HG02571 (cell line): ENCODE measurements around the gene FAM163B.

Source experiments
- ATAC-seq: cut with Tn5 transposase; IDR thresholded peaks from one replicate; pipeline ENCODE4 v1.9.1; 2021; ENCODE audit warnings: mild to moderate bottlenecking, moderate library complexity; ENCODE audit not compliant: unreplicated experiment

FAM163B gene

DNA sequence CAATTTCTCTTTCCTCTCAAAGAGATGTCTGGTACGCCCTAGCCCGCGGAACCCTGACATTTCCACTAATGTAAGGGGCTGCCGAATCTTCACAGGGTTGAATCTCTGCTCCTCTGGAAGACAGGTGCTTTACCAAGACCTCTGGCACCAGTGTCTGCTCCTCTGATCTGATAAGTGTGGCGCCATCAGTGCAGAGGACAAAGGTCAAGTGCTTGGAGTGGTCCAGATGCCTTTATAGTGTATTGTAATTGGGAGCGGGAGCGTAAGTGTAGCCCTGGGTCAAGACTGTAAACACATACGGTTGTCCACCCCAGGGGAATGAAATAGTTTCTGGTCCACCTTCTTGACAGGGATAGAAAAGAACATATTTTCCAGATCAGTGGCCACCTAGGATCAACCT is 57.0 kb downstream of the FAM163B start:
- no peak for ATAC-seq

- no peak for ATAC-seq
Observed at GRCh38 chr9:133551446-133551845, 57.7 kb downstream of the FAM163B start.

DNA sequence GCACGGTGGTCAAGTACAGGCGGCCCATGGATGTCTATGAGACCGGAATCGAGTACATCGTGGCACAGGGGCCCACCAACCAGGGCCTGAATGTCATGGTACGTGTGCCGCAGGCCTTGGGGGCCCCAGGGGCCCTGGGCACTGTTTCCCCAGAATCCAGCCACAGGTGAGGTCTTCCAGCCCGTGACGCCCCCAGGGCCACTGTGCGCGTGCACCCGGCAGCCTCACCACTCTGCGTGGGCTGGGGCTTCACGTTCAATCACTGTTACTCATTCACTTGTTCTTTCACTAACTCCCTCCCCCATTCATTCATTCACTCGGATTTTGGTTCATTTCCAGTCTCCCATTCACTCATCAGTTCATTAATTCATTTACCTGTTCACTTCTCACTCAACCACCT is 62.1 kb downstream of the FAM163B start:
- ATAC-seq = no peak

DNA sequence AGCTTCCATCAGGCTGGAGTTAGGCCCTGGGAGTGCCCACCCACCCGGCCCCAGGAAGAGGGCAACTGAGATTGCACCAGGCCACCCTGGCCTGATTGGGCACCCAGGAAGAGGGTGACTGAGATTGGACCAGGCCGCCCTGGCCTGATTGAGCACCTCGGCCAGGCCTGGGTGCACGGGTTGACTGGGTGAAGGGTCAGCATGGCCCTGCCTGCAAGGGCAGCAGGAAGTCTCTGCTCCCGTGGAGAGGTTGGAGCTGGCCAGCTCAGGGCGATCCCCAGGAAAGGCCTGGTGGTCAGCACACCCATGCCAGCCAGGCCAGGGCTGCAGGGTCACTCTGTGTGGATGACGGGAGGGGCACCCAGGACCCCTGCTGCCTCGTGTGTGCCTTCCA is 62.9 kb downstream of the FAM163B start:
- ATAC-seq = no peak

- no peak for ATAC-seq
Observed at GRCh38 chr9:133545494-133546286, 63.5 kb downstream of the FAM163B start.

DNA sequence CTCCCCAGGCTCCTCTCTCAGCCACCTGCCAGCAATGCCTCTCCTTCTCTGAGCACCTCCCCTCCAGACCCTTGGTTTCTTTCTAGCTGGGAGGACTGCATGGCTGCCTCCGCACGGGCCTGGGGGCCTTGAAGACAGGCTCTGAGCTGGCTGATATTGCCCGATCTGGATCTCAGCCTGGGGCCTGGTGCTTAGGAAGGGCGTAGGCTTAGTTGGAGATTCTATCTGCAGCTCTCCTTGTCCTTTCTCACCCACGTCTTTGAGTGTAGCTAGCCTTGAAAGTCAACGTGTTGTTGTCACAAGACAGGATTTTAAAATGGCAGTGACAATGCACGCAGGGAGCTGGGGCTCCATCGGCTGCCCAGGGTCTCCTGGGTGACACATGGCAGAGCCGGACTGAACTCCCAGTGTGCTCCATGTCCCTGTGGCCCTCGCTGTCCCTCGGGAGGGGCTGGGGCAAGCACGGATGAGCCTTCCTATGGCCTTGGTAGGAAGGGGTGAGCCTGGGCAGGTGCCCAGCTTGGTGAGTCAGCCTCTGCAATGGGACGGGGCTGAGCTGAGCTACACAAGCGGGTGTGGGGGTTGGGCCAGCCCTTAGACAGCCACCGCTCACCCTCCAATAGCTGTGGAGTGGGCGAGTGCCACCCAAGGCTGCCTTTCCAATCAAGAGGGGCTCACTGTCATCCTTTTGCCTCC is 65.3 kb downstream of the FAM163B start:
- ATAC-seq = no peak

GRCh38 chr9:133542002-133542401 is 67.2 kb downstream of the FAM163B start:
- ATAC-seq = no peak

- ATAC-seq = no peak
Observed at GRCh38 chr9:133540698-133541025, 68.5 kb downstream of the FAM163B start.

DNA sequence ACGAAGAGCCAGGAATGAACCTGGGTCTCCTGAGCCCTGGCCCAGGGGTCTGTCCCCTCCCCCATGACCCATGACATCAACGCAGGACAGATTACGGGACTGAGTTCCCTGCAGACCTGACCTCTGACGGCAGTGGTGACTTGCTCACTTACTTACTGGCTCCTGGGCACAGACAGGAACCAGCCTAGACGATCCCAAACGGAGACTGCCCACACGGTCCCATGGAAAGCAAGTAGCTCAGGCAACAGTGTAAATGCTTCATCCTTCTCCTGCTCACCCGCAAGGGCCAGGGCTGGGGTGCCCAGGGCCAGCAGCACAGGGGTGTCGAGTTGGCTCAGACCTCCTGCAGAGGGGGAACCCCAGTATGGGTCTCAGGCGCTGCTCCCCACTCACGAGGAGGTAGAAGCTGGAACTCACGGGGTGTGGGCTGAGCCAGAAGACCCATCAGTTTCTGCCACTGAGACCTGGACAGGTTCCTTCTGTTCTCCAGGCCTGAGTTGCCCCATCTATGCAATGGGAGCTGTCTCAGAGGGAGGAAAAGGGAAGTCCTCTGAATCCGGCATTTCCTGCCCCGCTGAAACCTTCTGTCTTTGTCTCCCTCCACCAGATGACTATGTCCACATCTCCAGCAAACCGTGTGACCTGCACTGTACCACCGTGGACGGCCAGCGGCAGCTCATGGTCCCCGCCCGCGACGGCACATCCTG is 69.0 kb downstream of the FAM163B start:
- ATAC-seq = no peak

DNA sequence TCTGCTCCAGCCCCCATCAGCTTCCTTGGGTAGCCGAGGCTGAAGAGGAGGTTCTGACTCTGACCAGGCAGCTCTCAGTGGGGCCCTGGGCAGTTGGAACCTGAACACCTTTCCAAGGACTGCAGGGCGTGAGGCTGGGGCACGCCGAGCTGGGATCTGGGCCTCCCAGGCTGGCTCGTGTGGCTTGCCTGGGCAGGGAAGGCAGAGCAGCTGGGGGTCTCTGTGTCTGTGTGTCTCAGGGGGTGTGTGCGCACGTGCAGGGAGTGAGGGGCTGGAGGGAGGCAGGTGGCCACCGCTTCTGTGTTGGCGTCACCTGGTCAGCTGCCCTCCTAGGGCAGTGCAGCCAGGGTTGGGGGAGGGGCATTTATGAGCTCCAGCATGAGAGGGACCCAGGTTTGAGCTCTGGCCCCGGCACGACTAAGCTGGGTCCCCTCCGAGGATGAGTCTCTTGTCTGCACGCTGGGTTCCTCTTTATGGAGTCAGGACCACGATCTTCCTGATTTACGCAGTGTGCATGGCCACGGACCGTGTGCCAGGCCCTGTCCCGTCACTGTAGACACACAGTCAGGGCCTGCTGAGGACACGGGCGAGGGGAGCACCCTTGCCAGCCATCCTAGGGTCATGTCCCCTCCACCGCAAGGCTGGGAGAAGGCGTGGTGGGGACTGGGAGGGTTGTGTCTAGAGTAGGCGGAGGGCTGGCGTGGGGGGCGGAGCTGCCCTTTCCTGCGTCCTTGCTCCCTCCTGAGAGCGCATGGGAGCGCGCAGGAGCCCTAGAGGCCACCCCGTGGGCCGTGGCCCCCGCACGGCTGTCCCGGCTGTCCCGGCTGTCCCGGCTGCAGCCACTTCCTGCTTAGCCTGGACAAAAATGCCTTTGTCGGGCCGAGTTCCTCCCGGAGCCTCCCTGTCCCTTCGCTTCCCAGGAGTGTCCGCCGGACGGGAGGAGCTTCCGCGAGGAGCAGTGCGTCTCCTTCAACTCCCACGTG is 70.0 kb downstream of the FAM163B start:
- no peak for ATAC-seq

GRCh38 chr9:133538176-133538575 is 71.0 kb downstream of the FAM163B start:
- no peak for ATAC-seq

- no peak for ATAC-seq
Observed at GRCh38 chr9:133537257-133537656, 71.9 kb downstream of the FAM163B start.

- no peak for ATAC-seq
Observed at GRCh38 chr9:133536536-133536935, 72.7 kb downstream of the FAM163B start.

DNA sequence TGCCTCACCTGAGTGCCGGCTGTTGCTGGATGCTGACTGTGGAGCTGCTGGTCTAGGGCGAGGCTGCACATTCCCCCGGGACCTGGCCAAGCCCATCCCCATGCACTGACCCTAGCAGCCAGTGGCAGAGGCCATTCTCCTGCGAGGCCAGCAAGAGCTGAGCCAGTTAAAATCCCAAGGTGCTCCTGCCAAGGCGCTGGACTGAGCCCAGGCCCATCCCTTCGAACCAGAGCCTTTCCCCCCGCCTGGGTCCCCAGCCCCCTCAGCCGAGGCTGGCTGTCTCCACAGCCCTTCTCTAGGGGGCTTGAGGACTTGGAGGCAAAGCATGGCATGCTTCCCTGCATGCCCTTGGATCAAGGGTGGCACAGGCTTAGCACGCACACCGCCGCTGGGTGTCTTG is 73.1 kb downstream of the FAM163B start:
- ATAC-seq = no peak

GRCh38 chr9:133535306-133535877 is 73.8 kb downstream of the FAM163B start:
- no peak for ATAC-seq

GRCh38 chr9:133534346-133535291 is 74.6 kb downstream of the FAM163B start, which contains the start of gene ADAMTSL2:
TSS of gene ADAMTSL2 (plus strand) at chr9:133534704. CDS start at chr9:133536713, 2,009 bp downstream.
- ATAC-seq = no peak

DNA sequence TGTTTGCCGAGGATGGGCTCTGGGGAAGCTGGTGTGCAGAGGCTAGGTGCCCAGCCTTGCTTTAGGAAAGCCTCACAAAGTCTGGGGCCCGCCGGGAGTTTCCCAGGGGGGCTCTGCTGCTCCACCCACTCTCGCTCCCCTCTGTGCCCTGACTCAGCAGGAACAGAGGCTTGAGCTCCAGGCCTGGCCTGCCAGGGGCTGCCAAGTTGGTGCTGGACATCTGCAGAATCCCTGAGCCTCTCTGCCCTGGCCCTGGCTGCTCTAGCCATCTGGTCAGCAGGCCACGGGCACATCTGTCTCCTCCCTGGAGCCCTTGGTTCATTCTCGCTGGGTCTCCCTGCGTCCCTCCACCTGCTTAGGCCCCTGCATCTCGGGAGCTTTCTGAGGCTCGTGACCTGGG is 75.3 kb downstream of the FAM163B start:
- ATAC-seq = no peak

GRCh38 chr9:133532937-133533668 is 76.1 kb downstream of the FAM163B start:
- no peak for ATAC-seq

DNA sequence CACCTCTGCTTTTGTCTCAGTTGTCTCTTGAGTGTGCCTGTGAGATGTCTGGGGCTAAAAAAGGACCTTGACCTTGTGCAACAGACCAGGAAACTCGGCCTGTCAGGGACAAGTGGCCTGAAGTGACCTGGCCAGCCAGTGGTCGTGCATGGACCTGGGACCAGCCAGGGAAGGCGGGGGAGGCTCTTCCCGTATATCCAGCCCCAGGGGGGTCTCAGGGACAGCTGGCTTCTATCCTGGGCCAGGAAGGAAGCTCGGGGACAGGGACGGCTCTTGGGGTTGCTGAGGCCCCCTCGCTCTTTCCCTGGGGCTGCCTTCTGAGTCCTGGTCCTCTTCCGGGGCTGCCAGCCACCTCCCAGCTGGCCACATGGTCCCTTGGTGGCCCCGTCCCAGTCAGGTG is 77.9 kb downstream of the FAM163B start:
- no peak for ATAC-seq
